ENCODE data around the gene ALAS1.
"Not testable (repeated sequence)": the region's sequence is repeated elsewhere in the genome, so short reads cannot be mapped to it uniquely, and the experiment has no call there.

GRCh38 chr3:52151991-52152390 lies 46.0 kb upstream of the ALAS1 start:
- TF ChIP-seq, protein P1, sequence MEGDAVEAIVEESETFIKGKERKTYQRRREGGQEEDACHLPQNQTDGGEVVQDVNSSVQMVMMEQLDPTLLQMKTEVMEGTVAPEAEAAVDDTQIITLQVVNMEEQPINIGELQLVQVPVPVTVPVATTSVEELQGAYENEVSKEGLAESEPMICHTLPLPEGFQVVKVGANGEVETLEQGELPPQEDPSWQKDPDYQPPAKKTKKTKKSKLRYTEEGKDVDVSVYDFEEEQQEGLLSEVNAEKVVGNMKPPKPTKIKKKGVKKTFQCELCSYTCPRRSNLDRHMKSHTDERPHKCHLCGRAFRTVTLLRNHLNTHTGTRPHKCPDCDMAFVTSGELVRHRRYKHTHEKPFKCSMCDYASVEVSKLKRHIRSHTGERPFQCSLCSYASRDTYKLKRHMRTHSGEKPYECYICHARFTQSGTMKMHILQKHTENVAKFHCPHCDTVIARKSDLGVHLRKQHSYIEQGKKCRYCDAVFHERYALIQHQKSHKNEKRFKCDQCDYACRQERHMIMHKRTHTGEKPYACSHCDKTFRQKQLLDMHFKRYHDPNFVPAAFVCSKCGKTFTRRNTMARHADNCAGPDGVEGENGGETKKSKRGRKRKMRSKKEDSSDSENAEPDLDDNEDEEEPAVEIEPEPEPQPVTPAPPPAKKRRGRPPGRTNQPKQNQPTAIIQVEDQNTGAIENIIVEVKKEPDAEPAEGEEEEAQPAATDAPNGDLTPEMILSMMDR (conservative IDR thresholded peaks at IDR 0.05 in 1 of 2, IDR thresholded peaks at IDR 0.05 in 1 of 2; ENCODE audit: extremely low read depth in 1 of 2, insufficient read depth in 1 of 2, low read depth in 1 of 2, low read length in 2 of 2), result not testable (repeated sequence)
- not testable (repeated sequence) for TF ChIP-seq EZH2 (IDR thresholded peaks at IDR 0.05; ENCODE audit: borderline replicate concordance, low read length)
